Stimulated activated naive B cell treated with anti-CD40 and anti-IgM and Interleukin-4, amounts not matched to agents 10 μg/mL and 1 μg/mL and 100 μg/mL, for 72 hours (primary cell): ENCODE data around the gene COLEC11.
"Not testable (repeated sequence)": the region's sequence is repeated elsewhere in the genome, so short reads cannot be mapped to it uniquely, and the experiment has no call there.

Experiments used
- ATAC-seq, 2 donors: fragments of 150-1000 bp; cut with Tn5 transposase; replicated peaks; 2 replicates each; pipeline ENCODE4 v1.10.0; 2021; ENCODE audit warnings: moderate library complexity in 1 of 2
- DNase-seq: peaks from one replicate; pipeline ENCODE4 v3.0.0; 2021
- H3K27ac Mint-ChIP-seq: one replicate; pipeline ENCODE4 v1.8.0; 2022; ENCODE audit warnings: mild to moderate bottlenecking, mixed read lengths
- H3K27me3 Mint-ChIP-seq, 2 donors: one replicate each; pipeline ENCODE4 v1.8.0; 2022; ENCODE audit warnings: mixed read lengths in 2 of 2
- H3K36me3 Mint-ChIP-seq, 2 donors: one replicate each; pipeline ENCODE4 v1.8.0; 2022; ENCODE audit warnings: mixed read lengths in 2 of 2, mild to moderate bottlenecking in 1 of 2
- H3K4me1 Mint-ChIP-seq, 2 donors: one replicate each; pipeline ENCODE4 v1.8.0; 2022; ENCODE audit warnings: mixed read lengths in 2 of 2, mild to moderate bottlenecking in 1 of 2
- H3K4me3 Mint-ChIP-seq, 2 donors: one replicate each; pipeline ENCODE4 v1.8.0; 2022; ENCODE audit warnings: mild to moderate bottlenecking in 2 of 2, mixed read lengths in 2 of 2, moderate library complexity in 1 of 2
- H3K9me3 Mint-ChIP-seq, 2 donors: one replicate each; pipeline ENCODE4 v1.8.0; 2022; ENCODE audit warnings: mixed read lengths in 2 of 2, mild to moderate bottlenecking in 1 of 2

Gene COLEC11

DNA sequence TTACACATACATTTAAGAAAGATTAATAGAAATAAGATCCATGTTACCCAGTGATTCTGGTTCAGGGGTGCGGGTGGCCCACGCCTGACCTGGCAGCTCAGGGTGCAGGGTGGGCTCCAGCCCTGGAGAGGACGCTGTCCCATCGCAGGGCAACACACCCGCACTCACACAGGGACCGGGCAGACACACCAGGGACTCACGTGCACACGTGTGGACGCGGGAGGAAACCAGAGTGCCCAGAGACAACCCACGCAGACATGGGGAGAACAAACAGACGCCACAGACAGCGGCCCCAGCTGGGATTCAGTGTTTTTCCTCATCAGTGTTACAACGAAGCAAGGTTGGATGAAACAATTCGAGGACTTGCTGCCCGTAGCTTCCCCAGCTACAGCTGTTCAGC lies 54.7 kb downstream of the COLEC11 start:
- H3K36me3 Mint-ChIP-seq: no peaks in the 10 kb centered on the region
- peaks cover 8 to 17% of the 10 kb centered on the region in 2 donors for H3K4me1 Mint-ChIP-seq
- H3K27ac Mint-ChIP-seq: no peak overlapping the region
- H3K4me3 Mint-ChIP-seq: no peak overlapping the region
- peaks cover 7 to 12% of the 10 kb centered on the region in 2 donors for H3K27me3 Mint-ChIP-seq
- DNase-seq: no peak
- no peak for ATAC-seq
- no peaks in the 10 kb centered on the region for H3K9me3 Mint-ChIP-seq

DNA sequence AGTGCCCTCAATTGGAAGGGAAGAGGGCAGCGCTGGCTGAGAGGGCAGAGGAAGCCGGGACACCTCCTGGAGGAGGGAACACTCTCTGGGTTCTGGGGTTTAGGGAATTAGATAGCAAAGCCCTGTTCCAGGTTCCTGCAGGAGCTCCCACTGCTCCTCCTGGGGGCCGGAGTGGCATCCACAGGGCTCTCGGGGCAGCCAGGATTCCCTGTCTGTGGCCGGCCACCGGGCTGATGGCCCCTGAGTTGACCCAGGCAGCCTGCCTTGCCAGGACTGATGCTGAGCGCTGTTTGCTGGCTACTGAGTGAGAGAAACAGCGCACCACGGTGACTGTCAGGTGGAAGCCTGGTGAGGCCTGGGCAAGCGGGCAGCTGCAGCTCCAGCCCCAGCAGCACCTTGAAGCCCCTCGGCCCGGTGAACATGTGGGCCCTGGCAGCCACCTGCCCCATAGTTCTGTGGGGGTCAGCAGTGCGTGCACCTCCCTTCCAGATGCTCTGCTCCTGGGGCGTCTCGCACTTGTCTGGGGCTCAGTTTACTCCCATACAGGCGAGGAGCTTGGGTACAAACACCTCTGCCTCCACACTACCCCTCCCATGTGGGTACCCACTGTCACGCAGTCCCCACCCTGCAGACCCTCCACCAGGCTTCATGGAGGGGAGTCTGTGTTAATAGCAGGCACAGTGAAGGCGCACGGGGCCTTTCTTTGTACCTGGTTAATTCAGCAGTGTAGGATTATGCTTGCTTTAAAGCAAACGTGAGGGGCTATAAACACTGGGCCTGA lies 55.4 kb downstream of the COLEC11 start:
- no peak overlapping the region for H3K27ac Mint-ChIP-seq
- H3K4me3 Mint-ChIP-seq: peak overlapping the region in 1 of 2 donors; percentile 74
- no peaks in the 10 kb centered on the region for H3K36me3 Mint-ChIP-seq

DNA sequence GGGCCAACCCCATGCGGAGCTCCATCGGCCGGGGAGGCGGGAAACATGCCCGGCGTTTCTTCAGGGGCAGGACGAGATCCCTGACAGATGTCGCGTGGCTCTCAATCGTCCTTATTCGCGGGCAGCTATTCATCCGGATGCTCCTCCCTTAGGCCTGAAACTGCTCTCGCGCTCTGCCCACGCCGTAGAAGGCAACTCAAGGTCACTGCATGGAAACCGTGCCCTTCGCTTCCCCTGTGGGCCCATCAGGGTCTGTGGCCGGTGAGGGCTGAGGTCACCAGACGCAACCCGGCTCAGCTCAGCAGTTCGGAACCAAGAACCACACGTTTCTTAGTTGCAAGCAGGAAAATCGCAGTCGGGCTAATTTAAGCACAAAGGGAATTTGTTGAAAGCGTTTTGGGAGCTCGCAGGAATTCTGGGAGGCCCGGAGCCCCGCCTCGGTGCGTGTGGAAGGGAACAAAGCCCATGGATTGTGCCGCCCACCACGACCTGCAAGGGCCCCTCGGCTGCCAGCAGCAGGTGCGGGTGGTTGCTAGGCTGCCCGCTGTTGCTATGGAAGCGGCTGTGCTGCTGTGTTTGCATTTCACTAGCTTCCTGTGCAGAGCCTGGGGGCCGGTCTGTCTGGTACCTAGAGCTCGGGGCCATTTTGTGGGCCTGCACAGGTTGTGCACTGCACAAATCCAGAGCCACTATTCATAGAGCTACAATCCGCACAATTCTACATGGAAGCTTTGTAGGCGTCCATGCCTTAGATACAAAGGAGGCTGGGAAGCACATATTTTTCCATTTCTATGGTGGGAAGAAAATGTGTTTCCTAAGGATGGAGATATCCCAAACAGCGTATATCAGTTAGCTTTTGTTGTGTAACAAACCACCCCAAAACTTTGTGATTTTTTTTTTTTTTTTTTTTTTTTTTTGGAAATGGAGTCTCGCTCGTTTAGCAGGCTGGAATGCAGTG lies 57.1 kb downstream of the COLEC11 start:
- Mint-ChIP-seq H3K9me3 (no peaks in the 10 kb centered on the region), H3K27me3 (peaks cover 7 to 12% of the 10 kb centered on the region in 2 donors), H3K4me1 (peaks cover 11 to 17% of the 10 kb centered on the region in 2 donors), H3K4me3 (peak overlapping the region; percentile 74 to 86), H3K27ac (peak overlapping the region; percentile 81), H3K36me3 (no peaks in the 10 kb centered on the region)
- ATAC-seq (peak; percentile 78 to 81), DNase-seq (peak; percentile 66)

More for the DNA sequence above, 55.4 kb downstream of the COLEC11 start:
- ATAC-seq (no peak), DNase-seq (no peak)
- Mint-ChIP-seq H3K9me3 (no peaks in the 10 kb centered on the region), H3K27me3 (peaks cover 7 to 12% of the 10 kb centered on the region in 2 donors), H3K4me1 (peaks cover 8 to 17% of the 10 kb centered on the region in 2 donors)

DNA sequence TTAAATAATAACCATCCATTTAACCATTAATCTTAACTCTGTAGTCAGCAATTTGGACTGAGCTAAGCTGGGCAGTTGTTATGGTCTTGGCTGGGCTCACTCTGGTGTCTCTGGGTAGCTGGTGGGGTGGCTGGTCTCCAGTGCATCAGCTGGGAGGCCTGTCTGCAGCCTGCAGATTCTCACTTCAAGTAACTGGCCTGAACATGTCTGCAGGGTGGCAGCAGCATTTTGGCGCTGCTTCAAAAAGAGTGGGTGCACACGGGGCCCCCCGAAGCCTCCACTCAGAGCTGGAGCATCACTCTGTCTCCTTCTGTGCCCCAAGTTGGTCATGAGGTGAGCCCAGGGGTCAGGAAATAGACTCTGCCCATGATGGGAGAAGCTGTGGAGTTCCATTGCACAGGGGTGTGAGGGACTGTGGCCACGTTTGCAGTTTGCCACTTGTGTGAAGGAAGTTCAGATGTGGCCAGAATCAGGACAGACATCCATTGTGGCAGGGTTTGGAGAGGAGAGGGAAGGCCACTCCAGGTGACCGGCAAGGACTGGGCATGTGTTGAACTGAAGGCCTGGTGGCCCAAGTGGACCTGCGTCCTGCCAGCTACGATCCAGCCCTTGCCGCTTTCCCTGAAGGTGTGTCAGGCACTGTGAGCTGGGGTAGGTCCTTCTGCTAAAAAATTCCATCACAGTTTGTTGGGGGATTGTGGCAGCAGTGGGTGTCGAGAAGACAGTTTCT lies 58.1 kb downstream of the COLEC11 start:
- Mint-ChIP-seq H3K27me3 (peaks cover 0 to 7% of the 10 kb centered on the region in 2 donors), H3K27ac (no peak overlapping the region), H3K4me1 (peaks cover 11 to 17% of the 10 kb centered on the region in 2 donors), H3K4me3 (no peak overlapping the region), H3K9me3 (no peaks in the 10 kb centered on the region), H3K36me3 (no peaks in the 10 kb centered on the region)
- DNase-seq: no peak
- ATAC-seq: no peak

DNA sequence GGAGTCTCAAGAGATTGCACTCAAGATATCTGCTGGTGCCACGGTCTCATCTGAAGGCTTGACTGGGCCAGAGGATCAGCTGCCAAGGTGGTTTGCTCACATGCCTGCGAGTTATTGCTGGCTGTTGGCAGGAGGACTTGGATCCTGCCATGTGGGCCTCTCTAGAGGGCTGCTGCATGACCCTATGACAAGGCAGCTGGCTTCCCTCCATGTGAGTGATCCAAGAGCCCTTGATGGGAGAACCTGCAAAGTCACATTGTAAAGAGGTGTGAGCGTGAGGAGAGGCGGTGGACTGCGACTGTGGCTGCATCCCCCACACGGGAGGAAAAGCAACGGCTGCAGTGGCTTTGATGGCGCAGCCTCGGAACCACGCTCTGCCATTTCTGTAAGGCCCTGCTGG lies 59.1 kb downstream of the COLEC11 start:
- H3K27me3 Mint-ChIP-seq: peaks cover 0 to 7% of the 10 kb centered on the region in 2 donors

DNA sequence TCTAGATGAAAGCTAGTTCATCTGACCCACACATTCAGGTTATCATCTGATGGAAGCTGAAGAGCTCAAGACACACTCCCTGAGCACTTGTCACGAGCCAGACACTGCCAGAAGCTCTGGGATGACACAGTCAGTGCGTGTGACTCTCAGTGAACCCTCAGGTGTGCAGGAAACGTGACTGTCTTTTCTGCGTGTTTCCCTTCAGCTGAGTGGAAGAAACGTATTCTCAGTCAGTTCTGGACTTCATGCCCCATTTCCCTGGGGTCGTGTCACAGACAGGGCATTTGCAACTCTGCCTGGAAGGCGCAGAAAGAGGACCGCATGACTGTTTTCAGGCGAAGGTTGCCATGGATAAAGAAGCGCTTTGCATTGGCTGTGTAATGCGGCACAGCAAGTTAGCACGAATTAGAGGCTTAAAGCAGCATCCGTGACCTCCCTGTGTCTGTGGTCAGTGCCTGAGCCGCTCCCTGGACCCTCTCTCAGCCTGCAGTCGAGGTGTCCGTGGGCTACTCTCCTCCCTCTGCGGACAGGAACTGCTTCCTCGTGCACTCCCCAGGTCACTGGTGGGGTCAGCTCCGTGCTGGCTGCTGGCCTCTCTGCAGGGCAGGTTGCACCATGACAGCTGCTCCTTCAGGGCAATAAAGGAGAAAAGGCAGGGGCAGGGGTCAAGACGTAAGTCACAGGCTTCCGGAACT lies 59.8 kb downstream of the COLEC11 start:
- Mint-ChIP-seq H3K27me3 (peaks cover 0 to 3% of the 10 kb centered on the region in 2 donors), H3K27ac (no peak overlapping the region), H3K9me3 (no peaks in the 10 kb centered on the region), H3K4me1 (peaks cover 11 to 17% of the 10 kb centered on the region in 2 donors), H3K36me3 (no peaks in the 10 kb centered on the region), H3K4me3 (no peak overlapping the region)
- DNase-seq: no peak
- no peak for ATAC-seq

More for the DNA sequence above, 59.1 kb downstream of the COLEC11 start:
- H3K27ac Mint-ChIP-seq: no peak overlapping the region
- H3K9me3 Mint-ChIP-seq: no peaks in the 10 kb centered on the region
- H3K36me3 Mint-ChIP-seq: no peaks in the 10 kb centered on the region
- peaks cover 11 to 17% of the 10 kb centered on the region in 2 donors for H3K4me1 Mint-ChIP-seq
- ATAC-seq: no peak
- DNase-seq: no peak
- no peak overlapping the region for H3K4me3 Mint-ChIP-seq

DNA sequence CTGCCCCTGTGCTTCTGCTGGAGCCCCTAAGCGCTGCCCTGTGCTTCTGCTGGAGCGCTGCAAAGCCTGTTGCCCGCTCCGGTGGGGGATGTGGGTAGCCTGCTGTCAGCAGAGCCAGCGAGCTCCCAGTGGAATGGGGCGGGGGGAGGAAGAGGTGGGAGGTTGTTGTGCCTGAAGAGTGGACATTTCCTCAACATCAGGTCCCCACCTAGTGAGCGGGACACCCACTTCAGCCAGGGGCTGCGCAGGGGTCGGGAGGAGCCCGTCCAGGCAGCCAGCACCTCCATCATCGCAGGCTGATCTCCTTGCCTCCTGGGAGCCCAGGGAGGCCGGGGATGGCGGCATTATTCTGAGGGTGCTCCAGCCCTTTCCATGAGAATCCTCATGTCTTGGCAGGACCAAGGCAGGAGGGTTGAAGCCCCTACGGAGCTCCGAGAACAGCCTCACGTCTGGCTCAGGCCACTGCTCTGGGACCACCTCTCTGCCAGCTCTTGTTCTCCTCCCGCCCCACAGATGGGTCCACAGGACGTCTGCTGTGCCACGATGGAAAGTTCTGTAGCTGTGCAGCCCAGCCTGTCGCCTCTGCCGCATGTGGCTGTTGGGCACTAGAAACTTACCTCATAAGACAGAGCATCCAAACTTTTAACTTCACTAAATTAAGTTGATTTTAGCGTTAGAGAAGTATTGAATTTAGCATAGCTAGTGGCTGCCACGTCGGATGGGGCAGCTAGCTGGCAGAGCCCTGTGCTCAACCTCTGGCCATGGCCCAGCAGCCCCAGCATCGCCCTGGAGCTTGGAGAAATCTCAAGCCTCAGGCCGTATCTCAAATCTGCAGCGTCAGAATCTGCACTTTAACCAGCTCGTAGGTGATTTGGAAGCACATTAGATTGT lies 61.2 kb downstream of the COLEC11 start:
- Mint-ChIP-seq H3K36me3 (no peaks in the 10 kb centered on the region), H3K4me3 (no peak overlapping the region), H3K27ac (no peak overlapping the region), H3K4me1 (peaks cover 9 to 12% of the 10 kb centered on the region in 2 donors), H3K9me3 (no peaks in the 10 kb centered on the region), H3K27me3 (no peaks in the 10 kb centered on the region)
- DNase-seq: no peak
- ATAC-seq: no peak

DNA sequence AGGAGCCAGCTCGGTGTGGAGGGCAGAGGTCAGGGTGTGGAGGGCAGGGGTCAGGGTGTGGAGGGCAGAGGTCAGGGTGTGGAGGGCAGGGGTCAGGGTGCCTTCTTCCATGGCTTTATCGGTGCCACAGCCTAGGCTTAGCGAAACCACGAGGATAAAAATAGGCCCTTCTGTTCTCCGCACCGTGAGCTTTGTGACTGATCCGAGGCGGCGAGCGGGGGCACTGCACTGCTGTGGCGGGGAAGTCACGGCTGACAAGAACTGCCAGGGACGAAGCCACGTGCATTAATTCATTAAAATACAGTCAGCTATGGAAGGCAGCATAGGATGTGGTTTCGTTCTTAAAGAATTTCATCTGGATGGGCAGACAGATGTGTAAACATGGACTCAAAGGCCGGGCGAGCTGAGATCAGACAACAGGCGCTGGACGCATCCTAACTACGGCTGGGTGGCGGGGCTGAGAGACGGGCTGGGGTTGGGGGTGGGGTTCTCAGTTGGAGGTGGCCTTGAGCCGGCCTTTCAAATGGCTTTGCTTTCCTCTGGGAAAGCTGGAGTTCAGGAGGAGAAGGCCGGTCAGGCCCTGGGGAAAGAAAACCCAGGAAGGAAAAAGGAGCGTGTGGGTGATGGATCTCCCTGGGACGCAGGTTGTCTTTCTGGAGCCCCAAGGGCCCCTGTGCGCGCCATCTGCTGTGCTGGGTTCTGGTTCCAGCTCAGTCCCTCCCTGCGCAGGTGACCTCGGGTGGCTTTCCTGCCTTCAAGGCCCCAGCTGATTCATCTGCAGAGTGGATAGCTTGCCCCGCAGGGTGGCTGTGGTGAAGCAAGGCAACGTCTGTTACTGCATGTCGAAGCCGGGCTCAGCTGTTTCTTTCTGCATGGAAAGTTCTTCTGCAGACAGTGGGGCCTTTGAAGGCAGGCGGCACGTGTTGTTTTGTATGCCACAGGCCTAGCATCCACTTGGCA lies 62.1 kb downstream of the COLEC11 start:
- H3K4me3 Mint-ChIP-seq: no peak overlapping the region
- no peak for DNase-seq
- peak; percentile 49 to 52 for ATAC-seq
- H3K27ac Mint-ChIP-seq: peak overlapping the region; percentile 2
- no peaks in the 10 kb centered on the region for H3K36me3 Mint-ChIP-seq
- no peaks in the 10 kb centered on the region for H3K27me3 Mint-ChIP-seq
- H3K4me1 Mint-ChIP-seq: peaks cover 3 to 5% of the 10 kb centered on the region in 2 donors
- H3K9me3 Mint-ChIP-seq: no peaks in the 10 kb centered on the region

DNA sequence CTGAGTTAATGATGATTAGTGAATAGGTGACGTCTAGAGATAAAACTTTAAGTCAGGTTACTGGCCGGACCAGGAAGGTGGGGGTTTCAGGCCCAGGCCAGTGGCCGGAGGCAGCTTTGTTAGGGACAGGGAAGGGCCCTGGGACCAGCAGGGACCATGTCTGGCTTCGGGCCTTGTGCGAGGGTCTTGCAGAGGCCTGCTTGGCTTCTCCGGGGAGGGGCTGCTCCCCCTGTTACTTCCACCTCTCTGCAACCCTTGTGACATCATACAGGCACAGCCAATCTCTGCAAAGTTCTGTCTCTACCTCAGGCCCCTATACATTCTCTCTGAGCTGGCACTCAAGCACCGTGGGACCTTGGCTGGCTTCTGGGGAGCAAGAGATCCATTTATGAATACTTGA lies 63.0 kb downstream of the COLEC11 start, which contains the start of gene ALLC:
Gene ALLC, plus strand, starts transcription at position 320 of the 400 bp plus-strand sequence. CDS start 12,958 bp downstream, outside the sequence.
- no peaks in the 10 kb centered on the region for H3K36me3 Mint-ChIP-seq
- ATAC-seq (no peak), DNase-seq (no peak)
- no peaks in the 10 kb centered on the region for H3K9me3 Mint-ChIP-seq
- peaks cover 0 to 5% of the 10 kb centered on the region in 2 donors for H3K4me1 Mint-ChIP-seq
- H3K27ac Mint-ChIP-seq: peak within 1 kb of the TSS; percentile 9
- no peak within 1 kb of the TSS for H3K4me3 Mint-ChIP-seq
- H3K27me3 Mint-ChIP-seq: no peaks in the 10 kb centered on the region

DNA sequence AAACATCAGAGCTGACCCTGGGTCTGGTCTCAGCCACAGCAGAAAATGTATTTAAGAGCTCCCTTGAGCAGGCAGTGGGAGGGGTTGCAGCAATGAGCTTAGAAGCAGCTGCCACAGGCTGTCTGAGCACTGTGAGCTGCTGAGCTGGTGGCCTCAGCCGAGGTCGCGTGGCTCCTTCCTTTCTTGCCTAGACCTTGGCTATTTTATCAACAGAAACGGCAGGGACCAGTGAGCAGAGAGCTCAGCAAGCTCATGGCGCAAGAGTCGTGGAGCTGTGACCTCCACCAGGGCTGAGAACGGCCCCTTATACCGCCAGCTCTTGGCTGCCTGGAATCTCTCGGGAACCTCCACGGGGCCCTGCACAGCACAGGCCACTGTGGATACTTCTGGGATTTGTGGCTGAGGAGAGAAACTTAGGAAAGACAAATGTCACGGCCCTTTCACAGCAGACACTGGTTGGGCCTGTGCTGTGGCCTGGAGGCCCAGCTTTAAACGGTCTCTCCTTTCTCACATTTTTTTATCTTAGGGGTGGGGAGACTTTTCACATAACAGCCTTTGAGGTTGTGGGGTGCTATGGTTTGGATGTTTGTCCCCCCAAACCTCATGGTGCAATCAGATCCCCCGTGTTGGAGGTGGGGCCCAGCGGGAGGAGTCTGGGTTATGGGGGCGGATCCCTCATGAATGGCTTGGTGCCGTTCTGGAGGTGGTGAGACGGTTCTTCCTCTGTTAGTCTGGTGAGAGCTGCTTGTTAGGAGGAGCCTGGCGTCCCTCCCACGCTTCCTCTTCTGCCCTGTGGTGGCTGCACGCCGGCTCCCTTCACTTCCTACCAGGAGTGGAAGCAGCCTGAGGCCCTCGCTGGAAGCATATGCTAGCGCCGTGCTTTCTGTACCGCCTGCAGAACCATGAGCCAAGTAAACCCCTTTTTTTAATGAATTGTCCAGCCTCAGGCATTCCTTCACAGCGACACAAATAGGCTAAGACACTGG lies 64.8 kb downstream of the COLEC11 start:
- DNase-seq: no peak
- Mint-ChIP-seq H3K36me3 (no peaks in the 10 kb centered on the region), H3K4me3 (no peak overlapping the region), H3K4me1 (peaks cover 0 to 5% of the 10 kb centered on the region in 2 donors), H3K9me3 (no peaks in the 10 kb centered on the region), H3K27ac (no peak overlapping the region), H3K27me3 (no peaks in the 10 kb centered on the region)
- no peak for ATAC-seq

DNA sequence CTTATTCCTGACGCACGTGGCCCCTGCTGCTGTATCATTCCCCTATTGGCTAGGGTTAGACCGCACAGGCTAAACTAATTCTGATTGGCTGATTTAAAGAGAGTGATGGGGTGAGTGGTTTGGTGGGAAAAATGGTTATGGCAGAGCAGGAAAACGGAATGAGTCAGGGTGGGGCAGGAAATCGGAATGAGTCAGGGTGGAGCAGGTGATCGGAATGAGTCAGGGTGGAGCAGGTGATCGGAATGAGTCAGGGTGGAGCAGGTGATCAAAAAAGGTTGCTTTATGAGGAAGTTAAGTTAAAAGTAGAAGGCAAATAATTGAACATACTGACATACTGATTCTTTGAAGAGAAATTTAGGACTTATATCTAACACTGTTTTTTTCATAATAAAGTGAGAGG lies 65.7 kb downstream of the COLEC11 start:
- not testable (repeated sequence) for H3K36me3 Mint-ChIP-seq, ATAC-seq, H3K27ac Mint-ChIP-seq, DNase-seq, H3K4me3 Mint-ChIP-seq, H3K9me3 Mint-ChIP-seq, H3K4me1 Mint-ChIP-seq, H3K27me3 Mint-ChIP-seq
